BLaER1 treated with 17β-estradiol and CSF1 and Interleukin-3, amounts not matched to agents 10 nM and 100 nM (cell line): ENCODE results near the gene RIOK3.
"Not testable (repeated sequence)": the region's sequence is repeated elsewhere in the genome, so short reads cannot be mapped to it uniquely, and the experiment has no call there.

ENCODE experiments used
- H3K27ac ChIP-seq, 11 experiments: shearing (Covaris generic); formaldehyde crosslinking; 2 replicates each; pipeline ENCODE4 v1.8.1; 2022
- H3K27me3 ChIP-seq, 11 experiments: shearing (Covaris generic); formaldehyde crosslinking; 2 replicates each; pipeline ENCODE4 v1.8.1; 2022
- H3K36me3 ChIP-seq, 11 experiments: shearing (Covaris generic); formaldehyde crosslinking; 2 replicates each; pipeline ENCODE4 v1.8.1; 2022
- H3K4me1 ChIP-seq, 10 experiments: shearing (Covaris generic); formaldehyde crosslinking; 2 replicates each; pipeline ENCODE4 v1.8.1; 2022
- H3K4me2 ChIP-seq, 11 experiments: shearing (Covaris generic); formaldehyde crosslinking; 2 replicates each; pipeline ENCODE4 v1.8.1; 2022
- H3K4me3 ChIP-seq, 10 experiments: shearing (Covaris generic); formaldehyde crosslinking; 2 replicates each; pipeline ENCODE4 v1.8.1; 2022
- H3K9ac ChIP-seq, 11 experiments: shearing (Covaris generic); formaldehyde crosslinking; 2 replicates each; pipeline ENCODE4 v1.8.1; 2022
- H3K9me3 ChIP-seq, 11 experiments: shearing (Covaris generic); formaldehyde crosslinking; replicated peaks in 1 of 11; 2 replicates each; pipeline ENCODE4 v1.8.1; 2022
- H4K20me1 ChIP-seq, 11 experiments: shearing (Covaris generic); formaldehyde crosslinking; 2 replicates each; pipeline ENCODE4 v1.8.1; 2022
- Cebpa-rat ChIP-seq, 11 experiments: shearing (Covaris generic); IDR thresholded peaks; 2 replicates each; pipeline ENCODE4 v1.8.1; 2022

Gene RIOK3

DNA sequence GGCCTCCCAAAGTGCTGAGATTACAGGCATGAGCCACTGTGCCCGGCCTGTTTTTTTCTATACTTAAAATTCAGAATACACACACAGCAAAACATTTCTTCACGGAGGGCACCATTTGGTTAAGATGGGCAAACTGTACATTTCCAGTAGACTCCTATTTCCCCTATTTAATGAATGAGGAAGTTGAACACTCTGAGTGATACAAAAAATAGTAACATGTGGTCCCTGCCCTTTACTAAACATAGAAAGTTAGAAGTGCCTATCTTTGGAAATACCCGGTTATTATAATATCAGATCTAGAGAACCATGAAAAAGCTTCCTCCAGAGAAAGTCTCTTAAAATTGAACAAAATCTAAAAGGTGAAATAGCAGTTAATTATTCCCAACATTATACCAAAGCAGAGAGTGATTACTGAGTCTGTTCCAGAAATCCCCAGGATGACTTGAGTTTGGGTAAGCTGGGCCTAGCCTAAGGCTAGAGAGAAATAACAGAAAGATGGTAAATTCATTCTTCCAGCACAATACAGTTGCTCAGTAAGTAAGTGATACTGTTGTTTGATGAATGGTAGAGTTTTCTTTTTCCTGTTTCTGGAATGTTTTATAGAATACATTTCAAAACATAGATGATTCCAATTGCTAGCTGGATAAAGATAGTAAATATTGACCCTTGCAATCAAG lies 26.9 kb downstream of the RIOK3 start:
- H3K27me3 ChIP-seq, result no peaks in the 10 kb centered on the region
- H3K36me3 ChIP-seq, result peaks cover 84 to 100% (median 90%) of the 10 kb centered on the region in 11 experiments
- H3K4me2 ChIP-seq, result peak overlapping the region; percentile 33 to 79 (median 69)
- H3K9ac ChIP-seq, result peak overlapping the region in 9 of 11 experiments; percentile 7 to 57 (median 28); a peak in 10 of 22 replicates
- H3K4me3 ChIP-seq, result no peak overlapping the region
- no peak for TF ChIP-seq Cebpa-rat (IDR thresholded peaks at IDR 0.05)
- peaks cover 23 to 34% (median 29%) of the 10 kb centered on the region in 10 experiments for H3K4me1 ChIP-seq
- peak overlapping the region in 10 of 11 experiments; percentile 28 to 81 (median 64); a peak in 19 of 22 replicates for H3K27ac ChIP-seq
- peaks cover 0 to 84% (median 0%) of the 10 kb centered on the region in 11 experiments; a peak in 7 of 22 replicates for H4K20me1 ChIP-seq
- H3K9me3 ChIP-seq, result no peaks in the 10 kb centered on the region

DNA sequence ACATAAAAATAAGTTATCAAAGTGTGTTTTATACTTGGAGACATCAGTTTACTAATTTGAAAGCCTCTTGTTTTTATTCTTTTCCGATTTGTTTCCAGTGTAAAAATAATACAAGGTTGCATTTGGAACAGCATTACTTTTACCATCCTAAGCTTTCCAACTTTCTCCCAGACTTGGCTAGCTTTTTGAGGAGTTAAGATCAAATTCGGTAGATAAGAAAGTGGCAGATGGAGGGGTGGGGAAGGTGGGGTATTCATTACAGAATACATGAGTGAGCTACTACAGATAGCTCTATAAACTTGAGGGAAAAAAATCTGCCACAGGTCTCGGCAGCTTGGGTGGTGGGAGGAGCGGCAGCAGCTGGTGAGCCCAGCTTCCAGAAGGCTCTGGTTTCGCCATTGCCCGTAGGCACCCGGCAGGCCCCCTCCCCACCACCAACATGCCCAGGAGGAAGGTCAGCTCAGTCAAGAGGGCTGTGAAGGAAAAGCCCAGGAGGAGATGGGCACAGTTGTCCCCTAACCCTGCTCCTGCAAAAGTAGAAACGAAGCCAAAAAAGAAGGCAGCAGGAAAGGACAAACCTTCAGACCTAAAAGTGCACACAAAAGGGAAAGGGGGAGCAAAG lies 31.6 kb downstream of the RIOK3 start:
- Histone ChIP-seq H3K36me3 (peaks cover 38 to 53% (median 43%) of the 10 kb centered on the region in 11 experiments), H3K9me3 (peaks cover 0 to 5% (median 0%) of the 10 kb centered on the region in 11 experiments; a peak in 1 of 22 replicates), H3K4me1 (peaks cover 13 to 40% (median 30%) of the 10 kb centered on the region in 10 experiments), H4K20me1 (peaks cover 0 to 37% (median 0%) of the 10 kb centered on the region in 11 experiments; a peak in 6 of 22 replicates), H3K27me3 (no peaks in the 10 kb centered on the region), H3K9ac (no peak overlapping the region), H3K4me2 (no peak overlapping the region), H3K27ac (peak overlapping the region in 1 of 11 experiments; percentile 2; a peak in 1 of 22 replicates), H3K4me3 (no peak overlapping the region)
- no peak for TF ChIP-seq Cebpa-rat (IDR thresholded peaks at IDR 0.05)

DNA sequence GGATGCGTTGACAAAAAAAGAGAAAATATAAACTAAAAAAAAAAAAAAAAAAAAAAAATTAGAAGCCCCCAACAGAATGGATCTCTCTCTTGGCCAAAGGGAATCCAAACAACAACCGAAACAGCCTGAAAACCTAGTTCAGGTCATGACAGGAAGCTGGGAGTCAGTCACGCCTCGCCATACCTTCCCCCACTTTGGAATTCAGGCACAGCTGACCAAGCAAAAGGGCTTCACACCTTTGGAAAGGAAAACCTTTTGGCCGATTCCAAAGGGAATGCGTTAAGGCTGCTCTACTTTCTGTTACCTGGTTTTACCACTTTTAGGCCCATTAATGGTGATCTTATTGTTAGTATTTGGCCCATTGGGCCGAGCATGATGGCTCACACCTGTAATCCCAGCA lies 32.3 kb downstream of the RIOK3 start:
- H3K4me3 ChIP-seq, result no peak overlapping the region
- no peak overlapping the region for H3K4me2 ChIP-seq
- peaks cover 31 to 46% (median 37%) of the 10 kb centered on the region in 11 experiments for H3K36me3 ChIP-seq
- peaks cover 3 to 12% (median 4%) of the 10 kb centered on the region in 11 experiments; a peak in 17 of 22 replicates for H3K9me3 ChIP-seq
- peaks cover 7 to 33% (median 23%) of the 10 kb centered on the region in 10 experiments; a peak in 19 of 20 replicates for H3K4me1 ChIP-seq
- H3K9ac ChIP-seq, result no peak overlapping the region
- no peak for TF ChIP-seq Cebpa-rat (IDR thresholded peaks at IDR 0.05)
- H3K27me3 ChIP-seq, result no peaks in the 10 kb centered on the region
- peaks cover 0 to 30% (median 0%) of the 10 kb centered on the region in 11 experiments; a peak in 6 of 22 replicates for H4K20me1 ChIP-seq
- 0 out of 22 replicates have a peak overlapping the region, but pooled peaks of 1 of the 11 experiments have one; percentile 2 for H3K27ac ChIP-seq

DNA sequence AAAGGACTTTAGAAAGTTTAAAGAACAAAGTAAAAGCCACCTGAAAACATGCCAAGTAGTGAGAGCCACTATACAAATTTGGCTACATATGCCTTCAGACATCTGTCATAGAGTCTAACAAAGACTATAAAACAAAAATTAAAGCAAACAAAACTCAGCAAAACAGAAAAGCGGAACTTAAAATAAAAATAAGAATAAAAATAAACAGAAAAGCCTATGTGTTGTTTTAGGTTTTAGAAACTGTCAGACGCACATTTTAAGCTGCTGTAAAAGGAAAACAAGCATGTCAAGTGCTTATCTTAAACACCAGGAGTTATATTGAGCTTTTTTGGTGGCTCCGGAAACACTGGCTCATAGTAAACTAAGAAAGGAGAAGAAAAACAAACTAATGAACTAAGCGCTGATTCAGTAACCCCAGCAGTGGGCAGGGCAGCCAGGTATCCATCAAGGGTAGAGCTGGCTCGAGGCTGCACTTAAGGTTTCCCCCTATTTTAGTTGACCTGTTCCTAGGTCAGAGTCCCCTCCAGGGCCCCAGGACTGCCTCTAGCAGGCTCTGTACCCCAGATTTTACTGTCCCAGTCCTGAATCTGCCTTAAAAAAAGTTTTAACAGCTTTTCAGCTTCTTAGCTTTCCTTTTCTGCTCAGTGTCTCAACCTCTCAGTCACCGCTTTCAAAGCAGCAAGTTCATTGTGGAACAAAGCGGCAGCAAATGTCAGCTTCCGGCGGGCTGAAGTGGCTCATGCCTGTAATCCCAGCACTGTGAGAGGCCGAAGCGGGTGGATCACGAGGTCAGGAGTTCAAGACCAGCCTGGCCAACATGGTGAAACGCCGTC lies 34.9 kb downstream of the RIOK3 start:
- H3K4me3 ChIP-seq, result 0 out of 20 replicates have a peak overlapping the region, but pooled peaks of 1 of the 10 experiments have one; percentile 11
- no peak for TF ChIP-seq Cebpa-rat (IDR thresholded peaks at IDR 0.05)
- H3K9ac ChIP-seq, result peak overlapping the region; percentile 9 to 63 (median 48); a peak in 15 of 22 replicates
- H3K9me3 ChIP-seq, result peaks cover 9 to 28% (median 16%) of the 10 kb centered on the region in 11 experiments; a peak in 19 of 22 replicates
- peaks cover 0 to 5% (median 0%) of the 10 kb centered on the region in 11 experiments; a peak in 2 of 22 replicates for H4K20me1 ChIP-seq
- peaks cover 7 to 25% (median 18%) of the 10 kb centered on the region in 10 experiments; a peak in 19 of 20 replicates for H3K4me1 ChIP-seq
- H3K27ac ChIP-seq, result peak overlapping the region; percentile 13 to 64 (median 46); a peak in 17 of 22 replicates
- peaks cover 6 to 20% (median 12%) of the 10 kb centered on the region in 11 experiments; a peak in 21 of 22 replicates for H3K36me3 ChIP-seq
- H3K4me2 ChIP-seq, result peak overlapping the region; percentile 9 to 84 (median 60); a peak in 20 of 22 replicates
- H3K27me3 ChIP-seq, result no peaks in the 10 kb centered on the region

DNA sequence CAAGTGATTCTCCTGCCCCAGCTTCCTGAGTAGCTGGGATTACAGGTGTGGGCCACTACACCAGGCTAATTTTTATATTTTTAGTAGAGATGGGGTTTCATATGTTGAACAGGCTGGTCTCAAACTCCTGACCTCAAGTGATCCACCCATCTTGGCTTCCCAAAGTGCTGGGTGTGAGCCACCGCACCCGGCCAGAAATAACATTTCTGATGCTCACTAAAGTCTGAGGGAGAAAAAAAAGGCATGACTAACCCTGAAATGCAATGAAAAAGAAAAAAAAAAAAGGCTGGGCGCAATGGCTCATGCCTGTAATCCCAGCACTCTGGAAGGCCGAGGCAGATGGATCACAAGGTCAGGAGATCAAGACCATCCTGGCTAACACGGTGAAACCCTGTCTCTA lies 36.5 kb downstream of the RIOK3 start:
- H3K4me2 ChIP-seq, H3K27me3 ChIP-seq, H3K4me3 ChIP-seq, H4K20me1 ChIP-seq, H3K36me3 ChIP-seq, H3K9ac ChIP-seq, H3K27ac ChIP-seq: not testable (repeated sequence)
- Histone ChIP-seq H3K9me3 (peaks cover 9 to 34% (median 20%) of the 10 kb centered on the region in 11 experiments; a peak in 19 of 22 replicates), H3K4me1 (peaks cover 7 to 25% (median 18%) of the 10 kb centered on the region in 10 experiments; a peak in 19 of 20 replicates)

DNA sequence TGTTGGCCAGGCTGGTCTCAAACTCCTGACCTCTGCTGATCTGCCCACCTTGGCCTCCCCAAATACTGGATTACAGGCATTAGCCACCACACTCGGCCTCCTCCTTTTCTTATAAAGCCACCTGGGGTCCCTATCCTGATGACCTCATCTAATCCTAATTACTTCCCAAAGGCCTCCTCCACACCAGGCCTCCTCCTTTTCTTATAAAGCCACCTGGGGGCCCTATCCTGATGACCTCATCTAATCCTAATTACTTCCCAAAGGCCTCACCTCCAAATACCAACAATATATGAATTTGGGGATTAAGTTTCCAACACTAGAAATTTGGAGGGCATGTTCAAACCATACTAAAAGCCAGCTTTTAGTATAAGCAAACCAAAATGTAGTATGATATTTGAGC lies 40.6 kb downstream of the RIOK3 start:
- no peak for TF ChIP-seq Cebpa-rat (IDR thresholded peaks at IDR 0.05)
- Histone ChIP-seq H3K27ac (no peak overlapping the region), H3K4me1 (peaks cover 12 to 30% (median 22%) of the 10 kb centered on the region in 10 experiments; a peak in 19 of 20 replicates), H3K9ac (no peak overlapping the region), H3K4me3 (no peak overlapping the region), H3K27me3 (no peaks in the 10 kb centered on the region), H3K4me2 (no peak overlapping the region), H3K9me3 (peaks cover 9 to 34% (median 20%) of the 10 kb centered on the region in 11 experiments; a peak in 19 of 22 replicates), H3K36me3 (no peaks in the 10 kb centered on the region), H4K20me1 (no peaks in the 10 kb centered on the region)

DNA sequence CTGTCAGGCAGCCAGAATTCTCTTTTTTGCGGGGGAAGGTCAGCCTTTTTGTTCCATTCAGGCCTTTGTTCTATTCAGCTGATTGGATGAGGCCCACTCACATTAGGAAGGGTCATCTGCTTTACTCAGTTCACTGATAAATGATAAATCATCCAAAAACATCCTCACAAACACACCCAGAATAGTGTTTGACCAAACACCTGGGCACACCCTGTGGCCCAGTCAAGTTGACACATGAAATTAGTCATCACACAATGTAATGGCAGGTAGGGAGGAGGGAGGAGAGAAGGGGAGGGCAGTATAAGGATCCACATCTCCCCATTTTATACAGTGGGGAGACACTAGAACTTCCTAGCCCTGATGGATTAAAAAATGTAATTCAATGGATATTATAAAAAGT lies 41.9 kb downstream of the RIOK3 start:
- H4K20me1 ChIP-seq, result no peaks in the 10 kb centered on the region
- H3K36me3 ChIP-seq, result no peaks in the 10 kb centered on the region
- no peak overlapping the region for H3K4me3 ChIP-seq
- no peaks in the 10 kb centered on the region for H3K27me3 ChIP-seq
- peaks cover 9 to 26% (median 18%) of the 10 kb centered on the region in 11 experiments; a peak in 19 of 22 replicates for H3K9me3 ChIP-seq
- no peak overlapping the region for H3K4me2 ChIP-seq
- H3K9ac ChIP-seq, result no peak overlapping the region
- H3K27ac ChIP-seq, result no peak overlapping the region
- peaks cover 23 to 43% (median 35%) of the 10 kb centered on the region in 10 experiments for H3K4me1 ChIP-seq
- TF ChIP-seq Cebpa-rat (IDR thresholded peaks at IDR 0.05), result no peak

DNA sequence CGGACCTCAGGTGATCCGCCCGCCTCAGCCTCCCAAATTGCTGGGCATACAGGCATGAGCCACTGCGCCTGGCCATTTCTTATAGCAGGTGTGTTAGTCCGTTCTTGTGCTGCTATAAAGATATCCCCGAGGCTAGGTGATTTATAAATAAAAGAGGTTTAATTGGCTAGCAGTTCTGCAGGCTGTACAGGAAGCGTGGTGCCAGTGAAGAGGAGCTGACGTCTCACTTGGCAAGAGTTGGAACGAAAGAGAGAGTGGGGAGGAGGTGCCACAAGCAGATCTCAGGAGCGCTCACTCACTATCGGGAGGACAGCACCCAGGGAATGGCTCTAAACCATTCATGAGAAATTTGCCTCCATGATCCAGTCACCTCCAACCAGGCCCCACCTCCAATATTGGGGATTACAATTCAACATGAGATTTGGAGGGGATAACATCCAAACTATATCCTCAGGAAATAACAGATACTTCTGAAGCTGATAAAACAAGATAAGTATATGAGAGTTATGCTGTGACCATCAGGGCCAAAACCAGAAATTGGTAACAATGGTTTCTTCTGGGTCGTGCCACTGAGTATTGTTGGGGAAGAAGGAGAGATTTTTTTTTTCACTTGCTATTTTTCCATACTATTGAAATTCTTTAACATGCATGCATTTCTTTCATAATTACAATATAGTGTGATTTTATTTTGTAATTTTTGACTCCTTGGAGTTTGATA lies 42.8 kb downstream of the RIOK3 start:
- Histone ChIP-seq H3K4me1 (peaks cover 23 to 45% (median 37%) of the 10 kb centered on the region in 10 experiments), H3K4me3 (no peak overlapping the region), H4K20me1 (no peaks in the 10 kb centered on the region), H3K9ac (no peak overlapping the region), H3K27ac (no peak overlapping the region), H3K36me3 (no peaks in the 10 kb centered on the region), H3K27me3 (no peaks in the 10 kb centered on the region), H3K4me2 (peak overlapping the region in 6 of 11 experiments; percentile 4 to 24 (median 10); a peak in 4 of 22 replicates), H3K9me3 (peaks cover 0 to 17% (median 9%) of the 10 kb centered on the region in 11 experiments; a peak in 16 of 22 replicates)
- TF ChIP-seq Cebpa-rat (IDR thresholded peaks at IDR 0.05), result no peak
